GM12892 (cell line): ENCODE measurements around the gene CSH1.
"Not testable (repeated sequence)": the region's sequence is repeated elsewhere in the genome, so short reads cannot be mapped to it uniquely, and the experiment has no call there.

Experiments
- POLR2A ChIP-seq: IDR thresholded peaks from 2 replicates; pipeline ENCODE4 v1.6.1; 2011; ENCODE audit warnings: low read depth, low read length, control low read depth
- POLR2AphosphoS5 ChIP-seq: IDR thresholded peaks from 2 replicates; pipeline ENCODE4 v1.6.1; 2011; ENCODE audit warnings: low read depth, low read length, control low read depth

DNA sequence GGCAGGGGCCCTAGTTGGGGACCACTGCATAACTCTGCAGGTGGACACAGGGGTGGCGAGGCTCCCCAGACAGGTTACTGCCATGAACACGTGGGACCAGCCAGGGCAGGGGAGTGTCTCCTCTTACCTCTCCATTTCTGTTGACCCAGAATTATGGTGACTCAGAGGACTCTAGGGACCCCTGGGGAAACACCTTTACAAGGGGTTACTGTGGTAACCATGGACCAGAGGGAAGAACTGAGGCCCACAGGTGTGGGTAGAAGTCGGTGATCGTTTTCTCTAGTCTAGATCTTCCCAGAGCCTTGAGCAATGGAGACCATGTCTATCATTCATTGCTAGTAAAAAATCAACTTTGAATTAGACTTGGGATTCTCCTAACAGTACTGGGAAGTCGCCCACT lies 24.4 kb upstream of the CSH1 start:
- TF ChIP-seq POLR2A, POLR2AphosphoS5: not testable (repeated sequence)
